Subcutaneous abdominal adipose tissue (tissue), 5 donors: ENCODE results near the gene ZNF2.

Experiments
- H3K27ac ChIP-seq: one replicate; pipeline ENCODE4 v1.7.0; 2013; ENCODE audit warnings: low read depth, mild to moderate bottlenecking, inconsistent platforms, low read length, moderate library complexity
- H3K27me3 ChIP-seq, 5 donors: one replicate each; pipeline ENCODE4 v1.7.0; 2013; ENCODE audit warnings: low read length in 5 of 5, inconsistent platforms in 1 of 5; ENCODE audit not compliant: control insufficient read depth in 5 of 5, insufficient read depth in 4 of 5
- H3K36me3 ChIP-seq, 5 donors: one replicate each; pipeline ENCODE4 v1.7.0; 2013; ENCODE audit warnings: low read length in 5 of 5; ENCODE audit not compliant: control insufficient read depth in 5 of 5, insufficient read depth in 5 of 5
- H3K4me1 ChIP-seq, 5 donors: one replicate each; pipeline ENCODE4 v1.7.0; 2013; ENCODE audit warnings: low read length in 5 of 5, mild to moderate bottlenecking in 3 of 5, moderate library complexity in 1 of 5; ENCODE audit not compliant: control insufficient read depth in 5 of 5, insufficient read depth in 5 of 5
- H3K4me3 ChIP-seq, 5 donors: one replicate each; pipeline ENCODE4 v1.7.0; 2013; ENCODE audit warnings: low read length in 5 of 5, low read depth in 1 of 5
- H3K9ac ChIP-seq, 5 donors: one replicate each; pipeline ENCODE4 v1.7.0; 2013; ENCODE audit warnings: low read length in 5 of 5, mild to moderate bottlenecking in 4 of 5, moderate library complexity in 3 of 5
- H3K9me3 ChIP-seq, 5 donors: one replicate each; pipeline ENCODE4 v1.7.0; 2013; ENCODE audit warnings: low read length in 5 of 5; ENCODE audit not compliant: control insufficient read depth in 5 of 5
- donor health status: healthy.
- donor health status: healthy.
- donor health status: healthy.
- donor health status: healthy.
- donor health status: healthy.

The ZNF2 gene

DNA sequence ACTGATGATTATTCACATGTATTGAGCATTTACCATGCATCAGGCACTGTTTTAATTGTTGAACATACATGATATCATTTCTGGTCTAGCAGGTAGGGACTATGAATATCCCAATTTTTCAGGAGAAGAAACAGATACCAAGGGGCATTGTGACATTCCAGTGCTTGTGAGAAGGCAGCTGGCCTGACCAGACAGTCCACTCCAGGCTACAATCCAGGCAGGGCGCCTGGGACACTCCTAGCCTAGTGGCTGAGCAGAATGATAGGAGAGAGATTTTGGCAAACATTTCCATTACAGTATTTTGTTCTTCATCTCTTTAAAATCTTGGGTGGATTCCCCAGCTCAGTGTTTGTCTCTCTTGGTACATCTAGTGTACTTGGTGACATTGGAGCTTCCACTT is 66.6 kb downstream of the ZNF2 start:
- no peak overlapping the region for H3K27ac ChIP-seq
- no peak overlapping the region for H3K9ac ChIP-seq
- no peaks in the 10 kb centered on the region for H3K27me3 ChIP-seq
- no peaks in the 10 kb centered on the region for H3K4me1 ChIP-seq
- no peaks in the 10 kb centered on the region for H3K36me3 ChIP-seq
- H3K4me3 ChIP-seq, result peak overlapping the region in 1 of 5 donors; percentile 34
- H3K9me3 ChIP-seq, result peaks cover 6 to 63% (median 32%) of the 10 kb centered on the region in 5 donors
